HG03135 (cell line): Measurements from ENCODE around the gene GPATCH3.
"Not testable (repeated sequence)": the region's sequence is repeated elsewhere in the genome, so short reads cannot be mapped to it uniquely, and the experiment has no call there.

Experiments
- ATAC-seq: cut with Tn5 transposase; IDR thresholded peaks from one replicate; pipeline ENCODE4 v1.9.1; 2021; ENCODE audit warnings: mild to moderate bottlenecking, moderate library complexity; ENCODE audit not compliant: unreplicated experiment

GPATCH3 gene

GRCh38 chr1:26913389-26913753, 13.1 kb upstream of the GPATCH3 start:
- ATAC-seq, result no peak

- ATAC-seq, result no peak
These were observed 11.9 kb upstream of the GPATCH3 start for GRCh38 chr1:26912147-26912490.

GRCh38 chr1:26911399-26912146, 11.3 kb upstream of the GPATCH3 start:
- no peak for ATAC-seq

DNA sequence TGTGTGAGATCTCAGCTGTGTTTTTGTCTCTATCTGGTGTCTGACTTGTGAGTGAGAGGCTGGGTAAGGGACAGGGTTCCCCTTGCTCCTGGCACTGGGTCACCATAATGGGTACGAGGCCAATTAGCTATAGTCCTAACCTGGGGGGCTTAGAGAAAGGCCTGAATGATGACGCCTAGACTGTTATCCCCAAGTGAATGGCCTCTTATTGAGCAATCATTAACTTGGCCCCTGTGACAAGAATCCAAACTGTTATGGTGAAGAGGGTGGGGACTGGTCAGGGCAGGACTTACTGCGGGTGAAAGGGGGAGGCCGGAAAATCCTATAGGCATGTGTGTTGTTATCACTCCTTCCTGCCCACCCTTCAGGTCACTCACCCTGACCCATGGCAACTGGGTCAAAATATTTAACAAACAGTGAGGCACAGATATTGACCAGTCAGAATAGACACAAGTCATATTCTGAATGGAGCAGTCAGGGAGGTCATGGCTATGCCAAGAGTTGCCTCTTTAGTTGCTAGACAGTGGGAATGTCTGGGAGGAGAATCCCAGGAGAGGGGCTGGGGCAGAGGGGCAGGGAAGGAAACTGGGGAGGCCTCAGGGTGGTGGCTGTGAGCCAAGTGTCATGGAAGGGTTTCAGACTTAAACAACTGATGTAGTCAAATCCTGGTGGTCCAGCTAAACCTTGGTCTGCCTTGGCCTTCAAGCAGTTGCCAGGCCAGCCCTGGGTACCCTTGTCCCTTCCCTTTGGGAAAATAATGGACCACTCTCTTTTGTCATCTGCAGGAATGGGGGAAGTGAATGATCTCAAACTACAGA, 10.3 kb upstream of the GPATCH3 start:
- ATAC-seq, result no peak

GRCh38 chr1:26909951-26910342, 9.7 kb upstream of the GPATCH3 start:
- ATAC-seq, result no peak

GRCh38 chr1:26907071-26907917, 7.0 kb upstream of the GPATCH3 start:
- ATAC-seq, result no peak

DNA sequence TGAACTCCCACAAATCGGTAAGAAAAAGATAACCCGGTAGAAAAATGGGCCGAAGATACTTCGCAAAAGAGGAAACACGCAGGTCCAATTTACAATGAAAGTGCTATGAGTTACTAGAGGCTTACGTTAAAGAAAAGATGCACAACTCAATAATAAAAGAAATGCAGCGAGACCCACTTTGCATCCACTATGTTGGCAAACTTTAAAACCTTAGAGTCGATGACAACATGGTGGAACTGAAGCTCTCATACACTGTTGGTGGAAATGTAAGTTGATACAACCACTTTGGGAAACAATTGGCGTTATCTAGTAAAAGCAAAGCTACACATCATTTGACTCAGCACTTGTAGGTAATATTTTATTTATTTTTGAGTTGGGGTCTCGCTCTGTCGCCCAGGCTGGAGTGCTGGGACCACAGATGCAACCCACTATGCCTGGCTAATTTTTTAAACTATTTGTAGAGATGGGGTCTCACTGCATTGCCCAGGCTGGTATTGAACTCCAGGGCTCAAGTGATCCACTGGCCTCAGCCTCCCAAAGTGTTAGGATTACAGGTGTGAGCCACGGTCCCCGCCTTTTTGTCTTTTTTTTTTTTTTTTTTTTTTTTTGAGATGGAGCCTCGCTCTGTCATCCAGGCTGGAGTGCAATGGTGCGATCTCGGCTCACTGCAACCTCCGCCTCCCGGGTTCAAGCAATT, 696 bp upstream of the GPATCH3 start:
- ATAC-seq, result no peak

GRCh38 chr1:26897351-26897750, 2.9 kb downstream of the GPATCH3 start:
- ATAC-seq, result no peak

DNA sequence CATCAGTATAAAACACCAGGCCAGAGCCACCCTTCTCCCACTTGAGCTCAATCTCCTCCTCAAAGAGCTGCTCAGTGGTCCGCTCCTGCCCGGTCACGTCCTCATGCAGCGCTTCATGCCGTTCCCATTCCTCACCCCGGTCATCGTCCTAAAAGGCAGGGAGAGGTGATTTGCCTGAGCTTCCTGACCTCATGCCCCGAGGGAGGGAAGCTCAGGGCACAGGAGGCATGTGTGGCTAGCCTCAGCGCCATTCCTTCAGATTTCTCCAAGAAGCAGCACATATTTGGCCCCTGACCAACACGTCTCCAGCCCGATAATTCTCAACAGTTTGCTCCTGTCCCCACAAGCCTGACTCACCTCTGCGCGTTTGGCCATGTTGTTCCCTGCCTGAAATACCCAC, 6.0 kb downstream of the GPATCH3 start:
- no peak for ATAC-seq

GRCh38 chr1:26890467-26890796, 9.8 kb downstream of the GPATCH3 start:
- ATAC-seq, result peak; percentile 25

- ATAC-seq, result peak; percentile 83
These were observed 10.5 kb downstream of the GPATCH3 start, which contains the start of gene GPN2 for GRCh38 chr1:26889551-26890466. Gene GPN2, minus strand, starts transcription at chr1:26890283. Its CDS starts 187 bp downstream, at chr1:26890096.

DNA sequence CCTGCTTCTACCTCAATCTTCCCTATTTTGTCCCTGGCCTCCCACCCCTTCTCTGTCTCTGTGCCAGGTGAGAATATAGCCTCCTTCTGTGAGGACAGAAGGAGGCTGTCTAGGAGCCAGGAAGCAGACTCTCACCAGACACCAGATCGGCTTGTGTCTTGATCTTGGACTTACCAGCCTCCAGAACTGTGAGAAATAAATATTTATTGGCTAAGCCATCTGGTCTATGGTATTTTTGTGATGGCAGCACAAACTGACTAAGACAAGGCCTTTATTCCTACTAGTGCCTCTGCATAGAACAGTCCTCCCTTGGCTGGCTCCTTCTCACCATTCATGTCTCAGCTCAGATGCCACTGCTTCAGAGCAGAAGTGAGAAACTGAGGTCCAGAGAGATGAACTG, 12.0 kb downstream of the GPATCH3 start:
- ATAC-seq, result no peak

- ATAC-seq, result no peak
These were observed 13.1 kb downstream of the GPATCH3 start for GRCh38 chr1:26887125-26887524.

DNA sequence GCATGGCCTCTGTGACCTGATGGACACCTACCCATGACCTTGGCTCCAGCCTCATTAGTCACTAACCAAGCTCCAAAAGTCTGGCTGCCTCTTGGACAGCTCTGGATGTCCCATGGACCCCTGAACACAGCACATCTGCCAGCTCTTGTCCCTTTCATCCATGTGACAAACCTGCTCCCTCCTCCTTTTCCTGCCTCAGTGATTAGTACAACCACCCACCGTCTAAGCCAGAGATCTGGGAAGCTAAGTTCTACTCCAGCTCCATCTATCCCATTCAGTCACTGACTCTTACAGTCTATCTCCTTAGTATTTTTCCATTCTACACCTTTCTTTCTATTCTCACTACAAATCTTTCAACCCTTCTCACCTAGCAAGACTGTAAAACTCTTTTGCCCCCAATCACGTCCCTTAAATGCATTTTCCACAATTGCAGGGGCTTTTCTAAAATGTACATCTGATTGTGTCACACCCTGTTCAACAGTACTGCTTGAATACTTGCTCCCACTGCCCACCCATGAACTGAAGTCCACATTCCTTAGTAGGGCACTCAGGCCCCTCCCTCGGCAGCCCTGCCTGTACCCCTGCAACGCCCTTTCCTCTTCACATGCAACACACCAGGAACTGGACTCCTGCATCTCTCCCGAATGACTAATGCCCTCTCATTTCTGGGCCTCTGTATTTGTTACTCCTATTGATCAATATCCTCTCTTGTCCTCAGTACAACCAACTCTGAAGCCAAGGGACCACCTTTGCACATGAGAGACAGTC, 17.4 kb downstream of the GPATCH3 start:
- no peak for ATAC-seq

DNA sequence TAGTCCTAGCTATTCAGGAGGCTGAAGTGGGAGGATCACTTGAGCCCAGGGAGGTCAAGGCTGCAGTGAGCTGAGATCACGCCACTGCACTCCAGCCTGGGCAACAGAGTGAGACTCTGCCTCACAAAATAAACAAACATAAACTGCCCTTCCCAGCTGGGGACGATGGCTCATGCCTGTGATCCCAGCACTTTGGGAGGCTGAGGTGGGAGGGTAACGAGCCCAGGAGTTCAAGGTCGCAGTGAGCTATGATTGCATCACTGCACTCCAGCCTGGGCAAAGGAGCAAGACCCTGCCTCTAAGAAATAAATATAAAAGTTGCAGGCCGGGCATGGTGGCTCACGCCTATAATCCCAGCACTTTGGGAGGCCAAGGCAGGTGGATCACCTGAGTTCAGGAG, 18.7 kb downstream of the GPATCH3 start:
- not testable (repeated sequence) for ATAC-seq

- no peak for ATAC-seq
These were observed 20.5 kb downstream of the GPATCH3 start for GRCh38 chr1:26879793-26880192.

- no peak for ATAC-seq
These were observed 22.9 kb downstream of the GPATCH3 start for GRCh38 chr1:26877326-26877725.

DNA sequence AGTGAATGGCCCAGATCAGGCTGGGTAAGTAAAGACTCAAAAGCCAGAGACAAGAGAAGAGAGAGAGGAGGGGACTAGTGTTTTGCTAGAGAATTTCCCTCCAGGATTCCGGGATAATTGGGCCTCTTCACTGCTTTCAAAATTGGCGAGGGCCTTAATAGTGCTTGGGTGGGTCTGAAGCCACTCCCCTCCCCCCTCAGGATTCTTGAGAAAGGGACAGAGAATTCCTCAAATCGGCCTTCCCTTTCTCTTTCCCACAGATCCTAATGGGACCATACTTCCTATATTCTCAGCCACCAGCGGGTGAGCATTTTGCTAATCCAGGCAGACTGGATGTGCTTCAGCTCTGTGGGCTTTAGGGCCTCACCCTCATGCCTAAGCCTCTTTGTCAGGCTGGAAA, 25.4 kb downstream of the GPATCH3 start:
- no peak for ATAC-seq

- not testable (repeated sequence) for ATAC-seq
These were observed 27.2 kb downstream of the GPATCH3 start for GRCh38 chr1:26873097-26873496.
